Hepatocyte (in vitro differentiated cells): Measurements from ENCODE around the gene NRIP3.

Experiments used
- EZH2phosphoT487 ChIP-seq: fragments of 200-600 bp; sonication (generic); IDR thresholded peaks from one replicate; pipeline ENCODE4 v1.6.1; 2018; ENCODE audit warnings: antibody characterized with exemption, mild to moderate bottlenecking, low read depth, moderate library complexity; ENCODE audit not compliant: unreplicated experiment, severe bottlenecking
- TF ChIP-seq, protein P1 (sequence below): fragments of 200-600 bp; sonication (generic); IDR thresholded peaks from 2 replicates; pipeline ENCODE4 v1.5.1; 2016; ENCODE audit warnings: antibody characterized with exemption, mild to moderate bottlenecking; ENCODE audit not compliant: poor library complexity

DNA sequence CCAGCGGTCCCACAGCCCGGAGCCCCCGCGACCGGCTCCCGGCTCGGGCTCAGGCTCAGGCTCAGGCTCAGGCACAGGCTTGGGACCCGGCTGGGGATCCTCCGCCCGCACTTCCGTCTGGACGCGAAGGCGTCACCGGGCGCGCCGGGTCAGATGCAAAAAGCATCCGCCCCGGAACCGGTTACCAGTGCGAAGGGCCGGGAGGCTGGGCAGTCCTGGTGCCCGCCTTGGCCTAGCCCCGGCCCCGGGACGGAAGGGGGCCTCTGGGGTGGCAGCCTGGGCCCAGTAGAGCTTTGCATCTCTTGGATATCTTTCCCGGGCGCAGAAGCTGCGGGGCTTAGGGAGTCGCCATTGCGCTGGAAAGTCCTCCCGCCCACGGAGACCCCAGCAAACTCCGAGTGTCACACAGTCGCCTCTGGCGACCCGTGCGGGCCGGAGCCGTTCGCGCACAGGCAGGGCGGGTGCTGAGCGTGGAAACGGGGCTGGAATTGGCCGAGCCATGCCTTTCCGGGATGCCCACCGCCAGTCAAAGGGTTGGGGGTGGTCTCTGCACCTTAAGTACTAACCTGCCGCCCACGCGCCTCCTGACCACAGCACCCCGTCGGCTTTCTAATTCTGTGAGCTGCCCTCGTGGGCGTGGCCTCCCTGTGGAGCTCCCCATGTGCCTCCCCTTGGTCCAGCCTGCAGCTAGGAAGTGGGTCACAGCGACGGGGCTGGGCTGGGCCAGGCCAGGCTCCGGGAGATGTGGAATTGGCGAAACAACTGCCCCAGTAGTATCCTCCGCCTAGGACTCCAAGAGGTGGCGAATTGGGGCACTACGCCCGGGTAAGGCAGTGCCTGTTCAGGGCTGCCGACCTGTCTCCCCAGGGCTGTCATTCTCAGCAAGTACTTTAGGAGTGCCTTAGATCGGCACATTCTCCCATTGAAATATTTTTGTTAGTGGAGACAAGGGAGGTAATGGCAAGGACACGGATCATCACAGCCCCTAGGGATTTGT, 39.2 kb downstream of the NRIP3 start, which contains the start of gene TMEM9B:
- TF ChIP-seq, protein P1, sequence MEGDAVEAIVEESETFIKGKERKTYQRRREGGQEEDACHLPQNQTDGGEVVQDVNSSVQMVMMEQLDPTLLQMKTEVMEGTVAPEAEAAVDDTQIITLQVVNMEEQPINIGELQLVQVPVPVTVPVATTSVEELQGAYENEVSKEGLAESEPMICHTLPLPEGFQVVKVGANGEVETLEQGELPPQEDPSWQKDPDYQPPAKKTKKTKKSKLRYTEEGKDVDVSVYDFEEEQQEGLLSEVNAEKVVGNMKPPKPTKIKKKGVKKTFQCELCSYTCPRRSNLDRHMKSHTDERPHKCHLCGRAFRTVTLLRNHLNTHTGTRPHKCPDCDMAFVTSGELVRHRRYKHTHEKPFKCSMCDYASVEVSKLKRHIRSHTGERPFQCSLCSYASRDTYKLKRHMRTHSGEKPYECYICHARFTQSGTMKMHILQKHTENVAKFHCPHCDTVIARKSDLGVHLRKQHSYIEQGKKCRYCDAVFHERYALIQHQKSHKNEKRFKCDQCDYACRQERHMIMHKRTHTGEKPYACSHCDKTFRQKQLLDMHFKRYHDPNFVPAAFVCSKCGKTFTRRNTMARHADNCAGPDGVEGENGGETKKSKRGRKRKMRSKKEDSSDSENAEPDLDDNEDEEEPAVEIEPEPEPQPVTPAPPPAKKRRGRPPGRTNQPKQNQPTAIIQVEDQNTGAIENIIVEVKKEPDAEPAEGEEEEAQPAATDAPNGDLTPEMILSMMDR = no peak
- no peak for TF ChIP-seq EZH2phosphoT487
